K562 (cell line): ENCODE measurements around the gene BCL3. TPM values are rescaled to one million over a fixed set of nuclear protein-coding genes. Genes with fewer than 3 reads are reported as not detected.
A peak's percentile ranks its signal among the peaks of the same experiment; 100 is the strongest.
"Not testable (repeated sequence)": the region's sequence is repeated elsewhere in the genome, so short reads cannot be mapped to it uniquely, and the experiment has no call there.

Source experiments
- ATF1 ChIP-seq, 2 experiments: fragments of 450-650 bp in 1 of 2; IDR thresholded peaks; 2 replicates each; pipeline ENCODE4 v1.6.1; 2016; ENCODE audit warnings: missing compliant biosample characterization in 1 of 2, missing genetic modification characterization in 1 of 2
- DPF2 ChIP-seq: fragments of 450-650 bp; IDR thresholded peaks from 2 replicates; pipeline ENCODE4 v1.6.1; 2016
- EGR1 ChIP-seq: fragments of 450-650 bp; conservative IDR thresholded peaks from 2 replicates; pipeline ENCODE4 v1.6.1; 2017; ENCODE audit warnings: mild to moderate bottlenecking
- HDAC1 ChIP-seq, 2 experiments: fragments of 450-650 bp; IDR thresholded peaks; 2 replicates each; pipeline ENCODE4 v1.6.1; 2016 to 2017; ENCODE audit warnings: inconsistent platforms in 1 of 2, mild to moderate bottlenecking in 1 of 2, moderate library complexity in 1 of 2
- MGA ChIP-seq: fragments of 450-650 bp; IDR thresholded peaks from 2 replicates; pipeline ENCODE4 v1.6.1; 2016; ENCODE audit warnings: mild to moderate bottlenecking, moderate library complexity
- PHF20 ChIP-seq: fragments of 450-650 bp; IDR thresholded peaks from 2 replicates; pipeline ENCODE4 v1.6.1; 2018; ENCODE audit not compliant: partially characterized antibody
- PKNOX1 ChIP-seq: fragments of 450-650 bp; IDR thresholded peaks from 2 replicates; pipeline ENCODE4 v1.6.1; 2016
- VEZF1 ChIP-seq: fragments of 200-800 bp; sonication (Bioruptor generic); IDR thresholded peaks from 2 replicates; pipeline ENCODE4 v1.6.1; 2017; ENCODE audit warnings: missing genetic modification characterization, missing compliant biosample characterization
- ZNF384 ChIP-seq: IDR thresholded peaks from 2 replicates; pipeline ENCODE4 v1.6.1; 2012; ENCODE audit warnings: low read depth, low read length, improper control_type of control experiment
- ZNF740 ChIP-seq, 3 experiments: fragments of 200-800 bp in 1 of 3; sonication (Bioruptor generic) in 1 of 3; sonication (generic) in 1 of 3; formaldehyde crosslinking in 1 of 3; IDR thresholded peaks; 2 replicates each; pipeline versions ENCODE4 v1.6.1 to v1.8.0; 2016 to 2022; ENCODE audit warnings: mild to moderate bottlenecking in 2 of 3, missing compliant biosample characterization in 2 of 3, missing genetic modification characterization in 2 of 3, missing genetic modification reagents in 1 of 3
- polyA plus RNA-seq, 8 experiments: library from polyadenylated mRNA; depleted of rRNA in 4 of 8; stranded (reverse) in 5 of 8; unstranded in 3 of 8; fragments of >200 nt; fragmentation: Nextera tagmentation in 2 of 8; fragmentation: Illumina TruSeq in 1 of 8; extraction: Ambion mirVana in 2 of 8; extraction: Trizol in 1 of 8; gene quantifications; 2 replicates each; pipeline versions ENCODE4 v1.2.1 to v1.2.3, GENCODE V29; 2011 to 2014; ENCODE audit warnings: inconsistent platforms in 1 of 8, missing spikeins in 1 of 8
- total RNA-seq, 7 experiments: library from RNA; depleted of rRNA in 6 of 7; stranded (reverse); fragments of >200 nt in 6 of 7; fragmentation: Illumina TruSeq in 2 of 7; extraction: Trizol in 2 of 7; gene quantifications; 2 replicates each; pipeline versions ENCODE4 v1.2.1 to v1.2.3, GENCODE V29; 2011 to 2021; ENCODE audit warnings: low replicate concordance in 1 of 7

BCL3 gene
- total and polyA plus RNA-seq, 9 of the 15 experiments (the other 6 are each of a cell fraction or from before 2014, with no cell fraction given), result 0.03 to 2.4 (median 0.50) TPM; not detected in 1

GRCh38 chr19:44772144-44772543 is 23.6 kb downstream of the BCL3 start (continued):
- TF ChIP-seq ZNF740 (CRISPR knock-in tag; IDR thresholded peaks at IDR 0.05) (peak; percentile 78), ZNF740 (tag; IDR thresholded peaks at IDR 0.05) (peak in 1 of 2 experiments; percentile 96; a peak in 2 of 4 replicates), ATF1 (tag; IDR thresholded peaks at IDR 0.05) (peak; percentile 22; the same call in 1 of the 2 replicates), VEZF1 (peak; percentile 85), PKNOX1 (0 out of 2 replicates have a peak, but pooled peaks have one; percentile 17), DPF2 (peak; percentile 77), PHF20 (peak; percentile 21), HDAC1 (IDR thresholded peaks at IDR 0.05) (0 out of 4 replicates have a peak, but pooled peaks of 1 of the 2 experiments have one; percentile 22), MGA (peak; percentile 71), ZNF384 (peak; percentile 91), EGR1 (0 out of 2 replicates have a peak, but pooled peaks have one; percentile 11)
- TF ChIP-seq ATF1 (CRISPR knock-in tag; IDR thresholded peaks at IDR 0.05), result not testable (repeated sequence)
